BJ (cell line): ENCODE results near the gene KCNH3. TPM values are rescaled to one million over a fixed set of nuclear protein-coding genes. Genes with fewer than 3 reads are reported as not detected.

Experiments used
- CTCF ChIA-PET: fragments of 350-600 bp; formaldehyde crosslinking; extraction: SDS; loops from one replicate; lab custom pipeline; 2021; ENCODE audit warnings: antibody characterized with exemption, inconsistent platforms; lab: Yijun Ruan, JAX
- POLR2A ChIA-PET: fragments of 300-600 bp; sonication (Branson Sonifier 250); formaldehyde crosslinking; extraction: SDS; loops from one replicate; lab custom pipeline; 2021; ENCODE audit warnings: antibody characterized with exemption; lab: Charles Lee
- DNase-seq: peaks from one replicate; pipeline ENCODE4 v3.0.0-alpha.2; 2011; ENCODE audit warnings: low read depth
- H3K27me3 ChIP-seq: 2 replicates; pipeline ENCODE4 v1.6.0; 2011; ENCODE audit warnings: low read length; ENCODE audit not compliant: control insufficient read depth, insufficient read depth
- H3K36me3 ChIP-seq: 2 replicates; pipeline ENCODE4 v1.5.1; 2011; ENCODE audit warnings: low read length; ENCODE audit not compliant: control insufficient read depth, insufficient read depth
- H3K4me3 ChIP-seq: 2 replicates; pipeline ENCODE4 v1.5.1; 2011; ENCODE audit warnings: low read depth, mild to moderate bottlenecking, control low read depth, low read length
- polyA plus RNA-seq: library from polyadenylated mRNA; depleted of rRNA; stranded (reverse); fragments of >200 nt; gene quantifications from 2 replicates; pipeline ENCODE4 v1.2.3, GENCODE V29; 2011
- TF ChIP-seq, protein P1 (sequence below): IDR thresholded peaks from 2 replicates; pipeline ENCODE4 v1.5.1; 2011; ENCODE audit warnings: low read depth, mild to moderate bottlenecking, control low read depth, inconsistent platforms, low read length, moderate library complexity; ENCODE audit not compliant: insufficient read depth

Gene KCNH3
- polyA plus RNA-seq, 1 experiment: 0.02 TPM

DNA sequence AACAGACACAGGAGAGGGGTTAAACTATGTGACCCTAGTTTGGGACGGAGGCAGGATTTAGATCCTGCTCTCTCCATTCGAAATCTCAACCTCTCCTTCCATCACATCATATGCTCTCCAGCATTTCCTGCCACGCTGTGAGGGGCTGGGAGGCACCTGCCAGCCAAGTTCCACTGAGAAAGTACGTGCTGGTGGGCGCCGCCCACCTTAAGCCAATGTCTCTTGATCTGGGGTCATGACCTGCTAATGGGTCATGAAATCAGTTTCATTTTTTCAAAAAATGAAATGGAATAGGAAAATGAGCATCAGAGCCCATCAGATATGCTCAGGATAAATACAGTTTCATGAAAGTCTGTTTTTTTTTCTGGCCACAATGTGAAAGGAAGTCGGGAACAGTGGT is 21.9 kb downstream of the KCNH3 start:
- no peak for DNase-seq
- TF ChIP-seq, protein P1, sequence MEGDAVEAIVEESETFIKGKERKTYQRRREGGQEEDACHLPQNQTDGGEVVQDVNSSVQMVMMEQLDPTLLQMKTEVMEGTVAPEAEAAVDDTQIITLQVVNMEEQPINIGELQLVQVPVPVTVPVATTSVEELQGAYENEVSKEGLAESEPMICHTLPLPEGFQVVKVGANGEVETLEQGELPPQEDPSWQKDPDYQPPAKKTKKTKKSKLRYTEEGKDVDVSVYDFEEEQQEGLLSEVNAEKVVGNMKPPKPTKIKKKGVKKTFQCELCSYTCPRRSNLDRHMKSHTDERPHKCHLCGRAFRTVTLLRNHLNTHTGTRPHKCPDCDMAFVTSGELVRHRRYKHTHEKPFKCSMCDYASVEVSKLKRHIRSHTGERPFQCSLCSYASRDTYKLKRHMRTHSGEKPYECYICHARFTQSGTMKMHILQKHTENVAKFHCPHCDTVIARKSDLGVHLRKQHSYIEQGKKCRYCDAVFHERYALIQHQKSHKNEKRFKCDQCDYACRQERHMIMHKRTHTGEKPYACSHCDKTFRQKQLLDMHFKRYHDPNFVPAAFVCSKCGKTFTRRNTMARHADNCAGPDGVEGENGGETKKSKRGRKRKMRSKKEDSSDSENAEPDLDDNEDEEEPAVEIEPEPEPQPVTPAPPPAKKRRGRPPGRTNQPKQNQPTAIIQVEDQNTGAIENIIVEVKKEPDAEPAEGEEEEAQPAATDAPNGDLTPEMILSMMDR: no peak
- Histone ChIP-seq H3K27me3 (no peaks in the 10 kb centered on the region), H3K36me3 (peaks cover 54% of the 10 kb centered on the region), H3K4me3 (no peak overlapping the region)
- CTCF ChIA-PET: interaction anchor here (1.6 kb wide), 1 partner anchor 202 kb away, joined by 9 read pairs; no protein-coding TSS in a partner anchor
- POLR2A ChIA-PET: no interaction called here

DNA sequence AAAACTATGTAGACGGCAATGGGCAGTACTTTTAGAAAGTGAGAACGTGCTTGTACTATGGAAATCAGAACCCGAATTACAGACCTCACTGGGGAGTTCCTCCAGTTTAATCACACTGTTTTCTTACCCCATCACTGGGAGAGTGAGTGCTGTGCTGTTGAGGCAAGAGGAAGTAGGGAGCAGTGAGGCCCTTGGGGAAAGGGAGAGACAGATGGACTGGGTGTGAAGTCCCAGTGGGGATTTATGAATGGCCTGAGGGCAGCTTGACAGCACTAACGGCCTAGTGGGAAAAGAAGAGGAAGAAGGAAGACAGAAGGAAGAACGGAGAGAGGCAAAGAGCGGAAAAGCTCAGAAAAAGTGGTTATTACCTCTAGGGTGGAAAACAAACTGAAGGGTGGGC is 23.4 kb downstream of the KCNH3 start:
- no peaks in the 10 kb centered on the region for H3K27me3 ChIP-seq
- TF ChIP-seq, protein P1: no peak
- DNase-seq: no peak
- ChIA-PET CTCF (interaction anchor here (1.5 to 1.6 kb wide), 2 partner anchors 8 to 204 kb away, joined by 3 to 9 read pairs; no protein-coding TSS in a partner anchor), POLR2A (no interaction called here)
- H3K36me3 ChIP-seq: peaks cover 45% of the 10 kb centered on the region
- no peak overlapping the region for H3K4me3 ChIP-seq

DNA sequence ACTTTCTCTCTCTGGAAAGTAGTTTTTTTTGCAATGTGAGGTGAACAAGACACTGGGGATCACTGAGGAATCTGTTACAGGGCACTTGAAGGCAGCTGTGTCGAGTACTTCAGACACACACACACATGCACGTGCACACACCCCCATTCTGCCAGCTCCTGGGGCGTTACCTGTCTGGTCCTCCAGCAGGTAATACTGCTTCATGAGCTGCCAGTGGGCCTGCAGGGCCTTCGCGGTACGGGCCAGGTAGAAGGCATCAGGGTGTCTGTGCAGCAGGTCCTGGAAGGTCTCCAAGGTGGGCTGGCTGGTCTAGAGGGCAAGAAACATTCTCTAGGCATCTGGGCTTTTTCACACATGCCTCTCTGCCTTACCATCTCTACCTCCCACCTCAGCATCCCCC is 24.0 kb downstream of the KCNH3 start:
- DNase-seq: no peak
- ChIA-PET CTCF (interaction anchor here (0.8 kb wide), 1 partner anchor 205 kb away, joined by 3 read pairs; no protein-coding TSS in a partner anchor), POLR2A (no interaction called here)
- Histone ChIP-seq H3K27me3 (no peaks in the 10 kb centered on the region), H3K4me3 (no peak overlapping the region), H3K36me3 (peaks cover 44% of the 10 kb centered on the region)
- TF ChIP-seq, protein P1: no peak

DNA sequence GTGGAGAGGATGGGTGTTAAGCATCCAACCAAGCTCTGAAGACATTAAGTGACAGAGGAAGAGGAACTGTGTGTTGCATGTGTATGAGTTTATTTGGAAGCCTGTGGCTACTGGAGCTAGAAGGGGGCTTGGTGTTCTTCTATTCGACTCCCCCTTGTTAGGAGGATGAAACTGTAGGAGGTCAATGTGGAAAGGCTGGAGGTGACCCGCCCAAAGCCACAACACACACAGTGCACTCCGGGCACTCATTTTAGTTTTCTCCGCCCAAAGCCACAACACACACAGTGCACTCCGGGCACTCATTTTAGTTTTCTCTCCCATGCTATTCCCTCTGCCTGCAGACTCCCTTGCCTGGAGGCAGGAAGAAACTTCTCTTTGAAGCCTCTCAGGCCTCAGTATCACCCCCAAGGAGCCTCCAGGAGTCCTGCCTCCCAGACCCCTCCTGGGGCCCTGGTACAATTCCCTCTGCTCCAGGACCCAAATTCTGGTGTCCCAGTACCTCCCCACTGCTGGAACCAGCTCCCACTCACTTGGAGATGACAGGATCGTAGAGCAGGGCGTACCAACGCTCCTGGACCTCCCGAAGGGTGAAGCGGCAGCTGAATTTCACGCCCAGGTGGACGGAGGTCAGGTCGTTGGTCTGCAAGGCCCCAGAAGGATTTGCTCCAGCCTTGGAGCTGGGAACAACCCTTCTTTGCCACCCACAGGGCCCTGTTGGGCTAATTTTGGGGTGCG is 25.3 kb downstream of the KCNH3 start:
- TF ChIP-seq, protein P1: no peak
- Histone ChIP-seq H3K36me3 (peaks cover 38% of the 10 kb centered on the region), H3K4me3 (no peak overlapping the region), H3K27me3 (no peaks in the 10 kb centered on the region)
- CTCF ChIA-PET: interaction anchor here (1.3 to 2.3 kb wide), 2 partner anchors 17 to 217 kb away, joined by 5 to 6 read pairs; no protein-coding TSS in a partner anchor
- POLR2A ChIA-PET: interaction anchor here (0.6 kb wide), 1 partner anchor 47 kb away, joined by 4 read pairs; no protein-coding TSS in a partner anchor
- DNase-seq: no peak

DNA sequence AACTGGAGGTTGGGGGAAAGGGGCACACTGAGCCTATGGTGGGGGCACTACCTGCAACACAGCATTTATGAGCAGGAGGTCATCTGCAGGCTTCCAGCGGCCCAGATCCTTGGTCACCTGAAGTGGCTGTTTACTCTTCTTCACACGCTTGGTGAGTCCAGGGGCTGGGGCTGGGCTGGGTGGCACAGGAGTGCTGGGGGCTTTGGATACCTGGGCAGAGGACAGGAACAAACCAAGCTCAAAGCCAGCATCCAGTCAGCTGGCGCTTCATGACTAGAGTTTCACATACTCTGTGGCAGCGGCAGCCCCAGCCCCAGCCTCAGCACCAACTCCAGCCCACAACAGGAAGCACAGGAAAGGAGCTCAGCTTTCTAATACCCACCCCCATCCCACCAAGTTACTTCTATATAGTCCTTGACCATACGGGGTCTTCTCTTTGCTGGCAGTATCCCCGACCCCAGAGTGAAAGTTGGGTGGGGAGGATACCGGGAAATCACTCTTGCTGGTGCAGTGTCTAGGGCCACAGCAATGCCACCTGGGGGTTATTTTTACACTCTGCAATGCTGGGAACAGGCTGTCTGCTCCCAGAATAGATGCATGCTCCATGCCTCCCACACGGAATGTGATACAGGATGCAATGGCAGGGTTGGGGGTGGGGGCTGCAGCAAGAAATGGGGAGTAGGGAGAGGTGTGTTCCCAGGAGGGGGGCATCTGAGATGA is 26.0 kb downstream of the KCNH3 start:
- ChIA-PET POLR2A (interaction anchor here (0.6 kb wide), 1 partner anchor 48 kb away, joined by 4 read pairs; no protein-coding TSS in a partner anchor), CTCF (interaction anchor here (1.3 to 2.3 kb wide), 3 partner anchors 12 to 217 kb away, joined by 3 to 6 read pairs (median 5); no protein-coding TSS in a partner anchor)
- no peak overlapping the region for H3K4me3 ChIP-seq
- DNase-seq: no peak
- TF ChIP-seq, protein P1: no peak
- H3K36me3 ChIP-seq: peaks cover 32% of the 10 kb centered on the region
- H3K27me3 ChIP-seq: no peaks in the 10 kb centered on the region
